GM19238 (cell line): Measurements from ENCODE around the gene ABCD3.
"Not testable (repeated sequence)": the region's sequence is repeated elsewhere in the genome, so short reads cannot be mapped to it uniquely, and the experiment has no call there.

Experiments
- DNase-seq: peaks from one replicate; pipeline ENCODE4 v3.0.0; 2011; ENCODE audit warnings: low spot score; ENCODE audit not compliant: insufficient read length

Gene ABCD3

GRCh38 chr1:94417978-94418663 is at the start of gene ABCD3:
Gene ABCD3, plus strand, starts transcription at chr1:94418389. Its CDS starts 90 bp downstream, at chr1:94418479.
- DNase-seq = peak; percentile 83

DNA sequence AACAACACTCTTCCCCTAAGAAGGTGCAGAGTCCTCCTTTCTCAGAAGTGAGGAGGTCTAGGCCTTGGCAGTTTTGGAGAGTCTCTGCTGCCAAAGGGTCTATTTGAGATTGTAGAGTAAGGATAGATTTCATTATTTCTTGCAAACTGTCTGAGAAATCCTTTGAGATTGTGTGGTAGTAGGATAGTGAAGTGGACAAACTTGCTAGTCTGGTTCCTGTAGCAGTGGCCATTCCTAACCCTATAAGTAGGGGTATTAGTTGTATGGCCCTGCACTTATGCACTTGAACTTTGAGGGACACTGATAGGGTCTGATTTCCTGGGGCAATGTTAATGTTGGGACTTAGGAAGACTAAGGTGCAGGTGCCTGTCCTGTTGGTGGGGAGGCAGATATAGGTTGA is 45.4 kb upstream of the ABCD3 start:
- not testable (repeated sequence) for DNase-seq

DNA sequence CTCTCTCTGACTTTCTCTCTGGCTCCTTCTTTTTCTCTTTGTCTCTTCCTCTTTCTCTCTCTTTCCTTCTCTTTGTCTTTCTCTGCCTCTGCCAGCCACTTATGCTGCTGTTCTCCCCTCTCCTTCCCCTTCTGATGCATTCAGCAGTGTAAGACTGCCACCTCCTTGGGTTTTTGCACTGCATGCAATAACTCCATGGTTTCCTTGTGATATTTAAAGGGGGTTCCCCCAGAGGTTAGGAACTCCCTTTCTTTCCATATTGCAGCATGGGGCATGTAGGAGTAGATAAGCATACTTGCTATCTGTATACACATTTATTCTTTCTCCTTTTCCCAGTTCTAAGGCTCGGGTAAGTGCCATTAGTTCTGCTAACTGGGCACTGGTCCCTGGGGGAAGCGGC is 44.9 kb upstream of the ABCD3 start:
- DNase-seq = not testable (repeated sequence)

DNA sequence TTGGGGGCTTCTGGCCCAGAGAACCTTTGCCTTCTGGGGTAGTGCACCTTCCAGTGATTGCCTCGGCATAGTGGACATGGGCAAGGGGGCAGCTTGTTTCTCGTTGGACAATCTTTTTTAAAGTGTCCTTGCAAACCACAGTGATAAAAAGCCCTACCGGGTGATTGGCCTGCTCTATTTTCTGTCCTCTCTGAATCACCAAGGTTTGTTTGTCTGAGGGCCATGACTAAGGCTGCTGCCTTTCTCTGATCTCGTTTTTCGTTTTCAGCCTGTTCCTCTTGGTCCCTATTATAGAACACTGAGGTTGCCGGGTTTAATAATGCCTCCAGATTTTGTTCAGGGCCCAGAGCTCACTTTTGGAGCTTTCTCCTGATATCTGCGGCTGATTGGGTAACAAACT is 42.5 kb upstream of the ABCD3 start:
- DNase-seq = not testable (repeated sequence)

GRCh38 chr1:94378493-94378892 is 39.7 kb upstream of the ABCD3 start:
- not testable (repeated sequence) for DNase-seq

- DNase-seq = no peak
Measured at GRCh38 chr1:94379615-94380014, 38.6 kb upstream of the ABCD3 start.

DNA sequence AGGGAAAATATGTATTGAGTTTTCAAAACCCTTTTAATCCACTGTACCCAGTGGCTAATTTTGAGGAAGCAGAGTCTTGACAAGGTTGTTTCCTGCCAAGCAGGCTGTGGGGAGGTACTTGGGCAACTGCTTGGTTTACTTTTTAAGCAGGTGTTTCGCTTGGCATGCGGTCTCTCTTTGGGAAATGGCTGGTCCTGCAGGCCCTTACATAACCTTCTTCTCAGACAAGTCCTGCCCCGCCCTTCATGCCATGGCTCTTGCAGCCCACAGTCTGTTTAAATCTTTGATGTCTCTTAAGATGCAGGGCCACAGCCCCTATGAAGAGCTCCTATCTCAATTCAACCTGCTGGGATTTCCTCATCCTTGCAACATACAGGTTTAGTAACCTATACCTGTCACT is 36.0 kb upstream of the ABCD3 start:
- DNase-seq = no peak

DNA sequence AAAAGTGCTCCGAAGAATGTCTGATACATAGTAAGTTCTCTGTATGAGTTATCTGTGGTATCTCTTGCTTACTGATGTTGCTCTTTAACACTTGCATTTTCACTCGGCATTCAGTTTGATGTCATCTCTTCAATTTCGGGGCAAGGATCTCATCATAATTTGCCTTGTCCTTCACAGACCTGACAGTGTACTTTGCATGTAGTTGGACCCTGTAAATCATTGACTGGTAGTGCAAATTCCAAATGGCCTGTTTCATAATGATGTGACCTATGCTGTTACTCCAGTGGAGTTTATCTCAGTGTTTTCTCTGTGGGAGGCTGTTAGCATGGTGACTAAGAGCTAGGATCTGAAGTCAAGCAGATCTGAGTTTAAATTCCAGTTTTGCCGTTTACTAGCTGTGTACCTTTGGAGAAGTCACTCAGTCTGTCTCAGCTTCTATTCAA is 34.2 kb upstream of the ABCD3 start:
- DNase-seq = no peak

DNA sequence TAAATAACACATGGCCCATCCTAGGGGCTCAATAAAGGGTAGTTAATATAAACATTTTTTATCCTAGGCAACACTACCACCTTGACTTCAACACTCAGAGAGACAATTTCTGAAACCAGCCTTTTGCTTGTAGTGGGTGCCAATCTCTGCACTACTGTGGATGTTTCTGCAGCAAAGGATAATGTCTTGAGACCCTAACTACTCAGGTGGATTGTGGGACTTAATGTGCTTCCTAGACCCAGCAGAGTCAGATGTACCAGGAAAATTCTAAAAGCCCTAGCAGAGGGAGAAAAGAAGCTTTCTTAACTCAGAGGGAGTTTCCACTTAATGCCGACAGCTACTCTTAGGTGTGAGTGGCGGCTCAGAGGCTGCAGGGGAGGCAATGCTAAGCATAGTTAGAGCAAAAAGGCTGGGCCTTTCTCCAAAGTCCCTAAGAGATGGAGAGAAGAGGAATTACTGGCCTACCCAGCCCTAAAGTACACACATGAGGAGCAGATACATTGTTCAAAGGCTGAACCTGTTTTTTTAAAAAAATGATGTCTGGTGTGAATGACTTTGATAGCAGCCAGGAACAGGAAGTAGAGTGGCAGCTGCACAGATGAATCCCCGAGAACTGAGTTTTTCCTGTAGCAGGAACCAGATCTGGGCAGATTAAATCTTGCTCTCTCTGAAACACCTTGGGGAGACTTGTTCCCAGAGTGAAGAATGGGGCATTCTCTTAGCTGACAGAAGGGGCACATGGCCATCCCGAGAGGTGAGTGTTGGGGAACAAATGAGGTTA is 33.5 kb upstream of the ABCD3 start:
- no peak for DNase-seq

DNA sequence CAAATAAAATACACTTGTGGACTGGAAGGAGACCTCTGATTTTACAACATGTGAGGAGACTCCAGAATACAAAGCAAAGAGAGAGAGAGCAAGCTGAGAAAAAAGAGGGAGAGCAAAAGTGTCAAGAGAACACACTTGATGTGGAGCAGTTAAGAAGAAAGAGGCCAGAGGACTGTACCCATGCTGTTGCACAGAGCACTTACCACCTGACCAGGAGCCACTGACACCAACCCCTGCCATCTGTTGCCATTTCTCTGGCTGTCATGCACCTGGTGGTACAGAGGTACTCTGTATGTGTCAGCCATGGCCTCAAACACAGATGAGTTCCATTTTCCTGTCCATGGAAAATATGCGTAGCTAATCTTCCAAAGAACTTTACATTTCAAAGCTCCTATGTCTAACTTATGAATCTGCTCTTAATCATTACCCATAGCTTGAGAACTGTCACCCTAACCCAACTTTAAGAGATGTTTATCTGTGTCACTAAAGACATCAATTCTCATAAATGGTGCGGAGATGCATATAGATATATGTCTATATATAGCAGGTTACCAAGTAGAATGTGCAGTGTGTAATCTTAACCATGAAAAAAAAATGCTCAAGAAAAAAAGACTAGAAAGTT is 32.8 kb upstream of the ABCD3 start:
- DNase-seq = no peak

DNA sequence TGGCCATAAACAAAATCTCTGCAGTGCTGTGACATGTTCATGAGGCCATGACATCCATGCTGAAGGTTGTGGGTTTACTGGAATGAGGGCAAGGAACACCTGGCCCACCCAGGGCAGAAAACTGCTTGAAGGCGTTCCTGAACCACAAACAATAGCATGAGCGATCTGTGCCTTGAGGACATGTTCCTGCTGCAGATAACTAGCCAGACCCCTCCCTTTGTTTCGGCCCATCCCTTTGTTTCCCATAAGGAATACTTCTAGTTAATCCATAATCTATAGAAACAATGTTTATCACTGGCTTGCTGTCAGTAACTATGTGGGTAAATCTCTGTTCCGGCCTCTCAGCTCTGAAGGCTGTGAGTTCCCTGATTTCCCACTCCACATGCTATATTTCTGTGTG is 28.9 kb upstream of the ABCD3 start:
- DNase-seq = no peak

DNA sequence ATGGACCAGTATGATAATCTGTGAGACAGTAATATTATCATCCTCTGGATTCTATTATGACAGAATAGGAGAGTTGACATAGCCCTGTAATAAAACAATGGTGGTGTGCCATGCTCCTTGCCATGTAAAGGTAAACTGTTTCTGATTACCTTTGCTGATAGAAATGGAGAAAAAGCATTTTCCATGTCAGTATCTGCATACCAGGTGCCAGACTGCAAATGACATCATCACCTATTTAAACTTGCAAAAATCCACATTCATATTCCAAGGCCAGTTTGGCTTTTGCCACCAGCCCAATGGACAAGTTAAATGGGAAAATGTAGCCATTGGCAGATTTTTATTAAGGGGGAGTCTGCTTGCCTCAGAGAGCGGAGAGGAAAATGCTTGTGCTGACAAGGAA is 23.9 kb upstream of the ABCD3 start:
- no peak for DNase-seq

GRCh38 chr1:94395231-94395630 is 23.0 kb upstream of the ABCD3 start:
- no peak for DNase-seq

GRCh38 chr1:94395748-94396309 is 22.4 kb upstream of the ABCD3 start:
- DNase-seq = no peak

GRCh38 chr1:94396356-94397010 is 21.7 kb upstream of the ABCD3 start:
- no peak for DNase-seq

DNA sequence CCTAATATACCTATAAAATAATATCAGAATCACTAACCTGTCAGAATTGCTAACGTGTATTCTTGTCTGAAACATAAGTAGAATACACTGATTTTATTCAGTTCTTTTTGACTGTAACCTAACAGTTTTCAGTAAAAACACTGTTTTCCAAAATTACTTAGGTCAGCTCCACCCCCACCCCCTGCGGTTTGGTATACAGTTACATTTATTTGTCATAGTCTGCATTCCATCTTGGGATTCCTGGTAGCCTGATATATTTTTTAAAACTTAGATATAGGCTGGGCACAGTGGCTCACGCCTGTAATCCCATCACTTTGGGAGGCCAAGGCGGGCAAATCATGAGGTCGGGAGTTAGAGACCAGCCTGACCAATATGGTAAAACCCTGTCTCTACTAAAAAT is 19.8 kb upstream of the ABCD3 start:
- no peak for DNase-seq

DNA sequence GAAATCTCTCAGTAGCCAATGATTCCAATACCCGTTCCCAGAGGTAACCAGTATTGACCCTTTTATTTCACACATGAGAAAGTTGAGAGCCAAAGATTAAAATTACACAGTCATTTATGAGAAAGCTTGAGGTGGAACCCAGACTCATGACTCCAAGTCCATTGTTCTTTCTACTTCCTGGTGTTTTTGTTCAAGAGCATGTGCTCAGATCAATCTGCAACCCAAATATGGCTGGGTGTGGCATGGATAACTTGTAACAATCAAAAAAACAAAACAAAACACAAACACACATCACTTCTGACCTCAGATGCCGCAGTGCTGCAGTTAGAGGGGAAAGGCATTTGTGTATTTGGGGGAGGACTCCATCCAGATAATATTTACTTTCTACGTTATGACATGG is 18.7 kb upstream of the ABCD3 start:
- no peak for DNase-seq

GRCh38 chr1:94401206-94401605 is 17.0 kb upstream of the ABCD3 start:
- no peak for DNase-seq

- no peak for DNase-seq
Measured at GRCh38 chr1:94406446-94406845, 11.7 kb upstream of the ABCD3 start.

- no peak for DNase-seq
Measured at GRCh38 chr1:94408104-94408830, 9.9 kb upstream of the ABCD3 start.

GRCh38 chr1:94411237-94411636 is 7.0 kb upstream of the ABCD3 start:
- no peak for DNase-seq
